ENCODE results near the gene UBE2O.

UBE2O gene

DNA sequence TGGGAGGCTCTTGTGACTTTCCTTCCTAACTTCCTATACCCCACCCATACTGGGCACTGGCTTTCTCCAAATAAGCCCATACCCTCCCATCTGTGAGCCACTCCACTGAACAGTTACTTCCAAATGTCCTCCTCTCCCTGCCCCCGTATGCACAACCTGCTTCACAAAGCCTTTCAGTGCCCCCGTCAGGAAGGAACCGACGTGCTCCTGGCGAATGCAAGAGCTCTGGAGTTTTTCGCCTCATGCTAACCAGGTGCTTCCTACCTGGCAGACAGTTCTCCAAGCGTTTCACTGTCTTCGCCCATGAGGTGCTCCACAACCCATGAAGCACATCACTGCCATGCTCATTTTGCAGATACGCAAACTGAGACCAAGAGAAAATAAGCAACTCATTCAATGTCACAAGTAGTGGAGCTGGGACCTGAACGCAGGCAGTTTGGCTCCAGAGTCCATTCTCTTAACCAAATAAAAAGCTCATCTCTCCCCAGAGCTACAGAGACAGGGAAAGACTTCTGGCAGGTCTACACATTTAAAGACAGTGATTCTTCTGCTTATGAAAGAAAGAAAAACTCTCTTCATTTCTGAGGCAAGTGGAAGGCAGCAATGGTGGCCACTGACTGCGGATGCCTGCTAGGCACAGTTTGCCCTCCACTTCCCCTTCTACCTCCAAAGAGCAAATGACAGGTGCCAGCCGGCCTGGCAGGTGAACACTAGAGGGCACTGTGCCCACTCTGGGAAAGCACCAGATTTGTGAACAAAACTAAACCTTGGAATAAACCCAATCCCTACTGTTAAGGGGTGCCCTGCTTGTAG, 44.7 kb downstream of the UBE2O start:
- TF ChIP-seq, protein P1, sequence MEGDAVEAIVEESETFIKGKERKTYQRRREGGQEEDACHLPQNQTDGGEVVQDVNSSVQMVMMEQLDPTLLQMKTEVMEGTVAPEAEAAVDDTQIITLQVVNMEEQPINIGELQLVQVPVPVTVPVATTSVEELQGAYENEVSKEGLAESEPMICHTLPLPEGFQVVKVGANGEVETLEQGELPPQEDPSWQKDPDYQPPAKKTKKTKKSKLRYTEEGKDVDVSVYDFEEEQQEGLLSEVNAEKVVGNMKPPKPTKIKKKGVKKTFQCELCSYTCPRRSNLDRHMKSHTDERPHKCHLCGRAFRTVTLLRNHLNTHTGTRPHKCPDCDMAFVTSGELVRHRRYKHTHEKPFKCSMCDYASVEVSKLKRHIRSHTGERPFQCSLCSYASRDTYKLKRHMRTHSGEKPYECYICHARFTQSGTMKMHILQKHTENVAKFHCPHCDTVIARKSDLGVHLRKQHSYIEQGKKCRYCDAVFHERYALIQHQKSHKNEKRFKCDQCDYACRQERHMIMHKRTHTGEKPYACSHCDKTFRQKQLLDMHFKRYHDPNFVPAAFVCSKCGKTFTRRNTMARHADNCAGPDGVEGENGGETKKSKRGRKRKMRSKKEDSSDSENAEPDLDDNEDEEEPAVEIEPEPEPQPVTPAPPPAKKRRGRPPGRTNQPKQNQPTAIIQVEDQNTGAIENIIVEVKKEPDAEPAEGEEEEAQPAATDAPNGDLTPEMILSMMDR (IDR thresholded peaks at IDR 0.05; ENCODE audit: low read depth, low read length), result peak; percentile 87
- peak; percentile 56 to 58 for DNase-seq (ENCODE audit: low read depth in 2 of 2)
- no peak overlapping the region for H3K4me3 ChIP-seq (replicated peaks in 1 of 2; ENCODE audit: low read depth in 2 of 2, low read length in 2 of 2)

GRCh38 chr17:76407509-76407908, 45.4 kb downstream of the UBE2O start:
- no peak for DNase-seq (ENCODE audit: low read depth in 2 of 2)
- no peak overlapping the region for H3K4me3 ChIP-seq (replicated peaks in 1 of 2; ENCODE audit: low read depth in 2 of 2, low read length in 2 of 2)
- TF ChIP-seq, protein P1 (IDR thresholded peaks at IDR 0.05; ENCODE audit: low read depth, low read length), result no peak

GRCh38 chr17:76405967-76406647, 46.8 kb downstream of the UBE2O start:
- DNase-seq (ENCODE audit: low read depth in 2 of 2), result peak in 1 of 2 donors; percentile 71
- TF ChIP-seq, protein P1 (IDR thresholded peaks at IDR 0.05; ENCODE audit: low read depth, low read length), result no peak
- no peak overlapping the region for H3K4me3 ChIP-seq (replicated peaks in 1 of 2; ENCODE audit: low read depth in 2 of 2, low read length in 2 of 2)

DNA sequence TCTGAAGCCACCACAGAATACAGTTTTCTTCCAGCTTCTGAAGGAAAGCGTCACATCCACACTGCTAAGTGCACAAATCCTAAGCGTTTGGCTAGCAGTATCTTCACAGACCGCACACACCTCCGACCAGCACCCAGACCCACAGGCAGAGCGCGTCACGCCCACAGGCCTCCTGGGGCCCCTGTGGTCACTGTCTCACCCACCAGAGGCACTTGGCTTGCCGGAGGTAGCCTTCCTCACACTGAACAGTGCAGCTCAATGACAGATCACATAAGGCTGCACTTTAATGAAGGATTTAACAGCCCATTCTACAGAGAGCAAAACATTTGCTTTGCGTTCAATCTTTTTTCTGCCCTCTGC, 47.4 kb downstream of the UBE2O start:
- no peak for DNase-seq (ENCODE audit: low read depth in 2 of 2)
- H3K4me3 ChIP-seq (replicated peaks in 1 of 2; ENCODE audit: low read depth in 2 of 2, low read length in 2 of 2), result no peak overlapping the region
- TF ChIP-seq, protein P1 (IDR thresholded peaks at IDR 0.05; ENCODE audit: low read depth, low read length), result no peak

GRCh38 chr17:76404976-76405563, 47.9 kb downstream of the UBE2O start:
- TF ChIP-seq, protein P1 (IDR thresholded peaks at IDR 0.05; ENCODE audit: low read depth, low read length), result no peak
- no peak overlapping the region for H3K4me3 ChIP-seq (replicated peaks in 1 of 2; ENCODE audit: low read depth in 2 of 2, low read length in 2 of 2)
- DNase-seq (ENCODE audit: low read depth in 2 of 2), result no peak

GRCh38 chr17:76404256-76404655, 48.7 kb downstream of the UBE2O start:
- TF ChIP-seq, protein P1 (IDR thresholded peaks at IDR 0.05; ENCODE audit: low read depth, low read length), result no peak
- H3K4me3 ChIP-seq (replicated peaks in 1 of 2; ENCODE audit: low read depth in 2 of 2, low read length in 2 of 2), result no peak overlapping the region
- no peak for DNase-seq (ENCODE audit: low read depth in 2 of 2)
